K562 (cell line): ENCODE data around the gene NAGS. TPM values are rescaled to one million over a fixed set of nuclear protein-coding genes. Genes with fewer than 3 reads are reported as not detected.

Experiments
- ATF2 ChIP-seq: sonication (generic); formaldehyde crosslinking; IDR thresholded peaks from 2 replicates; pipeline ENCODE4 v1.8.1; 2022; ENCODE audit warnings: missing genetic modification reagents
- CHD7 ChIP-seq: fragments of 200-600 bp; sonication (generic); IDR thresholded peaks from one replicate; pipeline ENCODE4 v1.6.1; 2012; ENCODE audit warnings: mild to moderate bottlenecking, low read depth, low read length, inconsistent platforms
- CTCF ChIP-seq, 3 experiments: IDR thresholded peaks in 2 of 3; conservative IDR thresholded peaks in 1 of 3; 2 replicates each; pipeline ENCODE4 v1.5.1; 2011 to 2012; ENCODE audit warnings: low read length in 3 of 3, mild to moderate bottlenecking in 3 of 3, control low read depth in 2 of 3, improper control_type of control experiment in 1 of 3, inconsistent platforms in 1 of 3, low read depth in 1 of 3, mixed read lengths in 1 of 3, moderate library complexity in 1 of 3; ENCODE audit not compliant: insufficient read depth in 2 of 3
- NR3C1 ChIP-seq: sonication (generic); formaldehyde crosslinking; IDR thresholded peaks from 2 replicates; pipeline ENCODE4 v1.8.1; 2022; ENCODE audit warnings: missing genetic modification reagents
- TCF7L2 ChIP-seq: fragments of 150-350 bp; IDR thresholded peaks from 2 replicates; pipeline ENCODE4 v1.6.1; 2016; ENCODE audit warnings: low read depth, mild to moderate bottlenecking, low read length, moderate library complexity
- ZBTB17 ChIP-seq: fragments of 450-650 bp; formaldehyde crosslinking; IDR thresholded peaks from 2 replicates; pipeline ENCODE4 v1.4.0; 2020; ENCODE audit warnings: mild to moderate bottlenecking
- ZBTB7A ChIP-seq: IDR thresholded peaks from 2 replicates; pipeline ENCODE4 v1.6.1; 2011; ENCODE audit warnings: low read depth, mild to moderate bottlenecking, low read length, moderate library complexity, borderline replicate concordance; ENCODE audit not compliant: control insufficient read depth
- polyA plus RNA-seq, 8 experiments: library from polyadenylated mRNA; depleted of rRNA in 4 of 8; stranded (reverse) in 5 of 8; unstranded in 3 of 8; fragments of >200 nt; fragmentation: Nextera tagmentation in 2 of 8; fragmentation: Illumina TruSeq in 1 of 8; extraction: Ambion mirVana in 2 of 8; extraction: Trizol in 1 of 8; gene quantifications; 2 replicates each; pipeline versions ENCODE4 v1.2.1 to v1.2.3, GENCODE V29; 2011 to 2014; ENCODE audit warnings: inconsistent platforms in 1 of 8, missing spikeins in 1 of 8
- total RNA-seq, 7 experiments: library from RNA; depleted of rRNA in 6 of 7; stranded (reverse); fragments of >200 nt in 6 of 7; fragmentation: Illumina TruSeq in 2 of 7; extraction: Trizol in 2 of 7; gene quantifications; 2 replicates each; pipeline versions ENCODE4 v1.2.1 to v1.2.3, GENCODE V29; 2011 to 2021; ENCODE audit warnings: low replicate concordance in 1 of 7
- TF ChIP-seq, protein P1 (sequence below): fragments of 250-450 bp; sonication (Bioruptor Pico); IDR thresholded peaks from 2 replicates; pipeline ENCODE4 v1.4.0; 2020; ENCODE audit warnings: borderline replicate concordance
- TF ChIP-seq, protein P2 (sequence below): fragments of 250-450 bp; sonication (Bioruptor Pico); IDR thresholded peaks from 2 replicates; pipeline ENCODE4 v1.8.0; 2021; ENCODE audit warnings: moderate library complexity, mild to moderate bottlenecking, inconsistent platforms

NAGS gene
- total and polyA plus RNA-seq, 9 of the 15 experiments (the other 6 are each of a cell fraction or from before 2014, with no cell fraction given), result not detected

- TF ChIP-seq CHD7 (no peak), ZBTB7A (peak; percentile 47; the same call in 1 of the 2 replicates), CTCF (IDR thresholded peaks at IDR 0.05 in 2 of 3, conservative IDR thresholded peaks at IDR 0.05 in 1 of 3; ENCODE audit: insufficient read depth in 2 of 3, low read depth in 1 of 3, low read length in 3 of 3) (0 out of 6 replicates have a peak, but pooled peaks of 1 of the 3 experiments have one; percentile 10), ATF2 (CRISPR knock-in tag) (no peak), ZBTB17 (0 out of 2 replicates have a peak, but pooled peaks have one; percentile 20), NR3C1 (CRISPR knock-in tag) (no peak), TCF7L2 (no peak)
- TF ChIP-seq, protein P1, sequence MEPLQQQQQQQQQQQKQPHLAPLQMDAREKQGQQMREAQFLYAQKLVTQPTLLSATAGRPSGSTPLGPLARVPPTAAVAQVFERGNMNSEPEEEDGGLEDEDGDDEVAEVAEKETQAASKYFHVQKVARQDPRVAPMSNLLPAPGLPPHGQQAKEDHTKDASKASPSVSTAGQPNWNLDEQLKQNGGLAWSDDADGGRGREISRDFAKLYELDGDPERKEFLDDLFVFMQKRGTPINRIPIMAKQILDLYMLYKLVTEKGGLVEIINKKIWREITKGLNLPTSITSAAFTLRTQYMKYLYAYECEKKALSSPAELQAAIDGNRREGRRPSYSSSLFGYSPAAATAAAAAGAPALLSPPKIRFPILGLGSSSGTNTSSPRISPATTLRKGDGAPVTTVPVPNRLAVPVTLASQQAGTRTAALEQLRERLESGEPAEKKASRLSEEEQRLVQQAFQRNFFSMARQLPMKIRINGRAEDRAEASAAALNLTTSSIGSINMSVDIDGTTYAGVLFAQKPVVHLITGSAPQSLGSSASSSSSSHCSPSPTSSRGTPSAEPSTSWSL (CRISPR knock-in tag), result no peak
- TF ChIP-seq, protein P2, sequence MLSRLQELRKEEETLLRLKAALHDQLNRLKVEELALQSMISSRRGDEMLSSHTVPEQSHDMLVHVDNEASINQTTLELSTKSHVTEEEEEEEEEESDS, result no peak
These were observed 10.2 kb downstream of the NAGS start, which contains the start of gene TMEM101 (continued) for GRCh38 chr17:44014437-44015172.
